Psoas muscle (tissue), 8 donors: ENCODE results near the gene NOTCH4. TPM values are rescaled to one million over a fixed set of nuclear protein-coding genes. Genes with fewer than 3 reads are reported as not detected.
"Not testable (repeated sequence)": the region's sequence is repeated elsewhere in the genome, so short reads cannot be mapped to it uniquely, and the experiment has no call there.

ENCODE experiments used
- ATAC-seq, 4 donors: fragments of 200-7000 bp; cut with Tn5 transposase; one replicate each; pipeline ENCODE4 v1.9.1; 2020; ENCODE audit warnings: moderate library complexity in 3 of 4, mild to moderate bottlenecking in 2 of 4
- DNase-seq, 2 donors: peaks; one replicate each; pipeline ENCODE4 v3.0.0-alpha.2; 2020
- H3K27ac ChIP-seq: fragments of 200-600 bp; one replicate; pipeline ENCODE4 v1.8.0; 2022
- H3K27me3 ChIP-seq, 3 donors: fragments of 200-600 bp in 1 of 3; one replicate each; pipeline versions ENCODE4 v1.6.1 to v1.8.0; 2013 to 2022; ENCODE audit warnings: low read length in 2 of 3, mild to moderate bottlenecking in 2 of 3, moderate library complexity in 1 of 3; ENCODE audit not compliant: insufficient read depth in 3 of 3
- H3K36me3 ChIP-seq, 2 donors: fragments of 200-600 bp in 1 of 2; one replicate each; pipeline versions ENCODE4 v1.6.1 to v1.8.0; 2013 to 2022; ENCODE audit warnings: low read depth in 1 of 2, mild to moderate bottlenecking in 1 of 2, moderate library complexity in 1 of 2; ENCODE audit not compliant: insufficient read depth in 1 of 2
- H3K4me1 ChIP-seq: fragments of 200-600 bp; one replicate; pipeline ENCODE4 v1.8.0; 2022
- H3K4me3 ChIP-seq: fragments of 200-600 bp; one replicate; pipeline ENCODE4 v1.8.0; 2022; ENCODE audit warnings: mild to moderate bottlenecking
- H3K9me3 ChIP-seq: fragments of 200-600 bp; one replicate; pipeline ENCODE4 v1.8.0; 2022
- WGBS, 3 donors: extraction: QIAGEN DNeasy Blood & Tissue Kit; methylation state at CpG; one replicate each; pipeline versions ENCODE4 v1.1.6 to v1.1.7; 2013; 5-methylcytosine and 5-hydroxymethylcytosine counted together
- intact Hi-C, 2 donors: fragments of 100-400 bp; cut with DNase I; formaldehyde crosslinking; loops; one replicate each; pipeline versions ENCODE4 v1.11.0 to v1.14.2; 2022
- polyA plus RNA-seq, 3 donors: library from polyadenylated mRNA; stranded (reverse); fragments of 200-250 nt; gene quantifications; one replicate each; pipeline ENCODE4 v1.2.3, GENCODE V29; 2013
- total RNA-seq, 4 donors: library from RNA; stranded (reverse); fragmentation: NEBNext Ultra II Directional in 2 of 4; extraction: Animal tissue kit (Norgen Biotek cat#: 25700) in 2 of 4; gene quantifications; one replicate each; pipeline versions ENCODE4 v1.2.1 to v1.2.4, GENCODE V29; 2021 to 2023
- TF ChIP-seq, protein P1 (sequence below): fragments of 200-600 bp; IDR thresholded peaks from one replicate; pipeline ENCODE4 v1.8.0; 2022; ENCODE audit warnings: antibody characterized with exemption
- donor health status: healthy with polysubstance abuse.
- donor health status: DM: no; HTN: no; CAD: no; lungs with moderate emphysema.
- donor health status: Bipolar disorder and iron deficiency.
- donor health status: healthy.
- donor health status: DM: yes; HTN: yes; CAD: no.
- donor health status: DM: no; HTN: no; CAD: no.
- donor health status: DM: no; HTN: no; CAD: no.
- donor health status: DM: yes; HTN: yes; CAD: no.

The NOTCH4 gene
- total and polyA plus RNA-seq, 7 donors: 9.7 to 19.5 (median 12.6) TPM

DNA sequence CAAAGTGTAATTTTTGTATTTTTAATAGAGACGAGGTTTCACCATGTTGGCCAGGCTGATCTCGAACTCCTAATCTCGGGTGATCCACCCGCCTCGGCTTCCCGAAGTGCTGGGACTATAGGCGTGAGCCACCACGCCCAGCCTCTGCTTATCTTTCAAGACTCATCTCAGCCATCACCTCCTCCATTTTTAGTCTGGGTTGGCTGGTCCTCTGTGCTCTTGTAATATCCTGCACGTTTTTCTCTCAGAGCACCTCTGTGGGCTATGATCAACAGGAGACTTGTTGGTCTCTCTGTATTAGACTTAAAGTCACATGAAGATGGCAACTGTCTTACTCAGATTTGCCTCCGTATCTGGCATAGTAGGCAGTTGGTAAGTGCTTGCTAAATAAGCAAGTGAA is 7.6 kb downstream of the NOTCH4 start:
- 82 to 86% (median 86%) methylated on average over 10 of the region's 10 CpGs for WGBS, 3 donors
- intact Hi-C loops: no loop called here

DNA sequence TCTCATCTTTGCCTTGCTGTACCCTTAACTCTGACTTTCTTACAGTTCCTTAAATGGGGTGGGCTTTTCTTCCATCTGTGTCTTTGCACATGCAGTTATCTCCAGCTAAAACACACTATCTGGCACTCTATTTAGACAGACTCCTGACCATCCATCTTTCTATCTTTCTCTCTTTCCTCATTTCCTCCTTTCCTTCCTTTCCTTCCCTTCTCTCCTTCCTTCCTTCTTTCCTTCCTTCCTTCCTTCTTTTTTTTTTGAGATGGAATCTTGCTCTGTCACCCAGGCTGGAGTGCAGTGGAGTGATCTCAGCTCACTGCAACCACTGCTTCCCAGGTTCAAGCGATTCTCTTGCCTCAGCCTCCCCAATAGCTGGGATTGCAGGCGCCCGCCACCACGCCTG is 8.2 kb downstream of the NOTCH4 start:
- ATAC-seq (no peak), DNase-seq (no peak)
- H3K4me1 ChIP-seq: no peaks in the 10 kb centered on the region
- H3K27me3 ChIP-seq: no peaks in the 10 kb centered on the region
- peaks cover 0 to 4% of the 10 kb centered on the region in 2 donors for H3K36me3 ChIP-seq
- 92 to 98% (median 96%) methylated on average over 4 of the region's 4 CpGs for WGBS, 3 donors
- H3K9me3 ChIP-seq: no peaks in the 10 kb centered on the region
- intact Hi-C loops: no loop called here
- H3K4me3 ChIP-seq: no peak overlapping the region
- TF ChIP-seq, protein P1, sequence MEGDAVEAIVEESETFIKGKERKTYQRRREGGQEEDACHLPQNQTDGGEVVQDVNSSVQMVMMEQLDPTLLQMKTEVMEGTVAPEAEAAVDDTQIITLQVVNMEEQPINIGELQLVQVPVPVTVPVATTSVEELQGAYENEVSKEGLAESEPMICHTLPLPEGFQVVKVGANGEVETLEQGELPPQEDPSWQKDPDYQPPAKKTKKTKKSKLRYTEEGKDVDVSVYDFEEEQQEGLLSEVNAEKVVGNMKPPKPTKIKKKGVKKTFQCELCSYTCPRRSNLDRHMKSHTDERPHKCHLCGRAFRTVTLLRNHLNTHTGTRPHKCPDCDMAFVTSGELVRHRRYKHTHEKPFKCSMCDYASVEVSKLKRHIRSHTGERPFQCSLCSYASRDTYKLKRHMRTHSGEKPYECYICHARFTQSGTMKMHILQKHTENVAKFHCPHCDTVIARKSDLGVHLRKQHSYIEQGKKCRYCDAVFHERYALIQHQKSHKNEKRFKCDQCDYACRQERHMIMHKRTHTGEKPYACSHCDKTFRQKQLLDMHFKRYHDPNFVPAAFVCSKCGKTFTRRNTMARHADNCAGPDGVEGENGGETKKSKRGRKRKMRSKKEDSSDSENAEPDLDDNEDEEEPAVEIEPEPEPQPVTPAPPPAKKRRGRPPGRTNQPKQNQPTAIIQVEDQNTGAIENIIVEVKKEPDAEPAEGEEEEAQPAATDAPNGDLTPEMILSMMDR: no peak
- H3K27ac ChIP-seq: no peak overlapping the region

More for the DNA sequence above, 7.6 kb downstream of the NOTCH4 start:
- Histone ChIP-seq H3K27ac (no peak overlapping the region), H3K36me3 (peaks cover 0 to 4% of the 10 kb centered on the region in 2 donors), H3K9me3 (no peaks in the 10 kb centered on the region), H3K4me3 (no peak overlapping the region), H3K27me3 (peaks cover 0 to 4% (median 0%) of the 10 kb centered on the region in 3 donors), H3K4me1 (no peaks in the 10 kb centered on the region)
- DNase-seq: no peak
- TF ChIP-seq, protein P1: no peak
- ATAC-seq: no peak

DNA sequence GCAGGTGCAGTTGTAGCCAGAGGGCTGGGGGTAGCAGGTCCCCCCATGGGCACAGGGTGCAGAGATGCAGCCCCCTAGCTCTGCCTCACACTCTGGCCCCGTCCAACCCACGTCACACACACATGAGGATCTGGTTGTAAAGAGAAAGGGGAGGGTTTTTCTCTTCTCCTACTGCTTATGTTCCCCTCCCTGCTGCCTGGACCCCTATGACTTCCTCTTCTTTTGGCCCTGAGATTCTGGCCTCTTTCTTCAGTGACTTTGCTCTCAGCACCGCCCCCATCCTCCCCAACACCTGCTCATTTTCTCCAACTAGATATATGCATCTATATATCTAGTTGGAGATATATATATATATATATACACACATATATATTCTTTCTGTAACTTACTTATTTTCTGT is 9.7 kb downstream of the NOTCH4 start:
- H3K4me1 ChIP-seq: no peaks in the 10 kb centered on the region
- intact Hi-C loops: no loop called here
- DNase-seq (no peak), ATAC-seq (no peak)
- H3K27ac ChIP-seq: no peak overlapping the region
- WGBS, 3 donors: 72 to 93% (median 74%) methylated on average over 1 to 3 of the region's 3 CpGs
- no peaks in the 10 kb centered on the region for H3K9me3 ChIP-seq
- peaks cover 0 to 4% of the 10 kb centered on the region in 2 donors for H3K36me3 ChIP-seq
- no peaks in the 10 kb centered on the region for H3K27me3 ChIP-seq
- H3K4me3 ChIP-seq: no peak overlapping the region
- TF ChIP-seq, protein P1: no peak

DNA sequence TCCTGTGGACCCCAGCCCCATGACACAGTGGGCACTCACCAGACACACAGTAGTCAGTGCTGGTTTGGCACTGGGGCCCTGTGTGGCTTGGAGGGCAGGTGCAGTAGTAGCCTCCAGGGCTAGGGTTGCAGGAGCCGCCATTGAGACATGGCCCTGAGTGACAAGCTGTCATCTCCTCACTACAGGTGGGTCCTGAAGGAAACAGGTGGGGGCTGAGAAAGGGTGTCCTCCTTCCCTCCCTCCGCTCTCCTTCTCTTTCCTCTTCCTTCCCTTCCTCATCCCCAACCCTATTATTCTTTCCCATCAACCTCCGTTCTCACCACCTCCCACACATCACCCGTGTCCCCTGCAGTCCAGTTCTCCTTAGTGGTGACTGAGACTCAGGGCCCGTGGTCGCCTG is 10.2 kb downstream of the NOTCH4 start:
- ATAC-seq (no peak), DNase-seq (no peak)
- 82 to 87% (median 86%) methylated on average over 6 of the region's 6 CpGs for WGBS, 3 donors
- intact Hi-C loops: no loop called here
- H3K4me3 ChIP-seq: no peak overlapping the region
- H3K27ac ChIP-seq: no peak overlapping the region
- H3K4me1 ChIP-seq: no peaks in the 10 kb centered on the region
- H3K27me3 ChIP-seq: no peaks in the 10 kb centered on the region
- H3K9me3 ChIP-seq: no peaks in the 10 kb centered on the region
- peaks cover 0 to 4% of the 10 kb centered on the region in 2 donors for H3K36me3 ChIP-seq
- TF ChIP-seq, protein P1: no peak

DNA sequence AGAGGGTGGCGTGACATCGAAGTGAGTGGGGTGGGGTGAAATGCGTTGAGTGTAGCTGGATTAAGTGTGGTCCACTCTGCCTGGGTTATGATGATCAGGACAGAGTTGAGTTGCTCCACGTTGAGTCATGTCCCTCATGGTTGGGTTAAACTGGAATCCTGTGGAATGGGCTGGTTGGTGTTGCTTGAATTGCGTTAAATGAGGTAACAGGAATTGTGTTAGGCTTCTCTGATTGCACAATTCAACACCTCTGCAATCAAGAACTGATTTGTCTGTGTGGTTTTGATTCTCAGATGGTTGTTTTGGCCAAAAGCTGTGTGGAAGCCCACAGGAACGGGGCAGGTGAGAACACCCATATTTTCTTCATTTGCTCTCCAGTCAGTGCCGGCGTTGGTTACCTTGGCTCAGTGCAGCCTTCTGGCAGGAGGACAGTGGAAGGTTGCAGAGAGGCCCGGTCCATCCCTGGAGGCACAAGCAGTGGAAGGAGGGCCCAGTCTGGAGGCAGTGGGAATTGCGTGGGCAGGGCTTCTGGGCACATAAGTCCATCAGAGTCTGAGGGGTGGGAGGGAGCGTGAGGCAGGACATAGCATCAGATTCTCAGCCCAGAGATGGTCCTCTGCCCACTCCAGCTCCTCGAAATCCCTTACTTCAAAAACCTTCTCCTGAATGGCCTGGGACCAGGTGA is 11.6 kb downstream of the NOTCH4 start:
- Histone ChIP-seq H3K27me3 (no peaks in the 10 kb centered on the region), H3K4me1 (no peaks in the 10 kb centered on the region), H3K36me3 (peaks cover 0 to 4% of the 10 kb centered on the region in 2 donors), H3K9me3 (no peaks in the 10 kb centered on the region), H3K4me3 (no peak overlapping the region), H3K27ac (no peak overlapping the region)
- intact Hi-C loops: no loop called here
- TF ChIP-seq, protein P1: no peak
- ATAC-seq (no peak), DNase-seq (no peak)
- 68 to 72% (median 72%) methylated on average over 12 of the region's 12 CpGs for WGBS, 3 donors

DNA sequence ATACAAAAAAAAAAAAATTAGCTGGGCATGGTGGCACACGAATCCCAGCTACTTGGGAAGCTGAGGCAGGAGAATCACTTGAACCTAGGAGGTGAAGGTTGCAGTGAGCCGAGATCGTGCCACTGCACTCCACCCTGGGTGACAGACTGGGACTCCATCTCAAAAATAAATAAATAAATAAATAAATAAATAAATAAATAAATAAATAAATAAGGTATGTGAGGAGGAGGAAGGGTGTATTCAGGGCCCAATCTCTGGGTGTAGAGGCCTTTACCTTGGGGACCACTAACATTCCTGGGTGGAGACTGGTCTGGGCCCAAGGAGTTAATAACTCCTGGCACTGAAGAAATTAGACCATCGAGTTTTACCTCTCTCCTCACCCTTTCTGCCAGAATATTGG is 12.4 kb downstream of the NOTCH4 start:
- DNase-seq, H3K9me3 ChIP-seq, ATAC-seq, H3K36me3 ChIP-seq, H3K4me1 ChIP-seq, H3K27ac ChIP-seq, H3K27me3 ChIP-seq, H3K4me3 ChIP-seq, intact Hi-C loops: not testable (repeated sequence)
- 76 to 83% (median 80%) methylated on average over 4 of the region's 4 CpGs for WGBS, 3 donors
